H9 (cell line): ENCODE measurements around the gene CDK6. TPM values are rescaled to one million over a fixed set of nuclear protein-coding genes. Genes with fewer than 3 reads are reported as not detected.

ENCODE experiments used
- DNase-seq: peaks from one replicate; pipeline ENCODE4 v3.0.0-alpha.2; 2017
- H2AFZ ChIP-seq: one replicate; pipeline ENCODE4 v1.6.1; 2013; ENCODE audit warnings: mild to moderate bottlenecking, low read length, control low read depth, moderate library complexity
- H2AK5ac ChIP-seq: 2 replicates; pipeline ENCODE4 v1.6.1; 2013; ENCODE audit warnings: low read length, control low read depth, mixed read lengths; ENCODE audit not compliant: insufficient read length
- H2BK120ac ChIP-seq: one replicate; pipeline ENCODE4 v1.6.1; 2013; ENCODE audit warnings: low read depth, mild to moderate bottlenecking, low read length, control low read depth, inconsistent platforms; ENCODE audit not compliant: poor library complexity, severe bottlenecking
- H2BK12ac ChIP-seq: 2 replicates; pipeline ENCODE4 v1.6.1; 2013; ENCODE audit warnings: low read length, control low read depth, mixed read lengths, low read depth; ENCODE audit not compliant: insufficient read length
- H2BK15ac ChIP-seq: 2 replicates; pipeline ENCODE4 v1.6.1; 2013; ENCODE audit warnings: low read depth, low read length, control low read depth
- H2BK20ac ChIP-seq: one replicate; pipeline ENCODE4 v1.6.1; 2013; ENCODE audit warnings: low read depth, mild to moderate bottlenecking, low read length, control low read depth, inconsistent platforms; ENCODE audit not compliant: poor library complexity, severe bottlenecking
- H2BK5ac ChIP-seq: 2 replicates; pipeline ENCODE4 v1.6.1; 2013; ENCODE audit warnings: low read length, control low read depth, mixed read lengths; ENCODE audit not compliant: insufficient read length
- H3K14ac ChIP-seq: 2 replicates; pipeline ENCODE4 v1.6.1; 2013; ENCODE audit warnings: low read length, control low read depth; ENCODE audit not compliant: insufficient read depth
- H3K18ac ChIP-seq: 2 replicates; pipeline ENCODE4 v1.6.1; 2013; ENCODE audit warnings: low read depth, mild to moderate bottlenecking, mixed read lengths, low read length, control low read depth; ENCODE audit not compliant: insufficient read length
- H3K23ac ChIP-seq: 2 replicates; pipeline ENCODE4 v1.6.1; 2013; ENCODE audit warnings: low read length, control low read depth, mixed read lengths, low read depth; ENCODE audit not compliant: insufficient read length
- H3K23me2 ChIP-seq: 2 replicates; pipeline ENCODE4 v1.6.1; 2013; ENCODE audit warnings: low read depth, mild to moderate bottlenecking, mixed read lengths, low read length, control low read depth; ENCODE audit not compliant: insufficient read length, poor library complexity, severe bottlenecking
- H3K27ac ChIP-seq: 2 replicates; pipeline ENCODE4 v1.5.1; 2013; ENCODE audit warnings: low read length, control low read depth, mixed read lengths, low read depth; ENCODE audit not compliant: insufficient read length
- H3K27me3 ChIP-seq: 2 replicates; pipeline ENCODE4 v1.6.1; 2013; ENCODE audit warnings: low read length, control low read depth, inconsistent platforms; ENCODE audit not compliant: insufficient read depth
- H3K4ac ChIP-seq: 2 replicates; pipeline ENCODE4 v1.6.1; 2013; ENCODE audit warnings: low read depth, mild to moderate bottlenecking, control low read depth, inconsistent platforms, low read length, moderate library complexity
- H3K4me1 ChIP-seq: 2 replicates; pipeline ENCODE4 v1.6.1; 2013; ENCODE audit warnings: low read length, control low read depth, inconsistent platforms; ENCODE audit not compliant: insufficient read depth
- H3K4me2 ChIP-seq: 2 replicates; pipeline ENCODE4 v1.6.1; 2013; ENCODE audit warnings: low read length, control low read depth, mixed read lengths; ENCODE audit not compliant: insufficient read length, insufficient read depth
- H3K56ac ChIP-seq: 2 replicates; pipeline ENCODE4 v1.6.1; 2013; ENCODE audit warnings: low read depth, mild to moderate bottlenecking, mixed read lengths, low read length, control low read depth; ENCODE audit not compliant: insufficient read length
- H3K79me1 ChIP-seq: 2 replicates; pipeline ENCODE4 v1.6.1; 2013; ENCODE audit warnings: low read depth, mild to moderate bottlenecking, moderate library complexity, low read length, control low read depth, inconsistent platforms; ENCODE audit not compliant: insufficient read depth, poor library complexity, severe bottlenecking
- H3K79me2 ChIP-seq: 2 replicates; pipeline ENCODE4 v1.6.1; 2013; ENCODE audit warnings: low read length, control low read depth, inconsistent platforms; ENCODE audit not compliant: insufficient read depth
- H3K9ac ChIP-seq: 2 replicates; pipeline ENCODE4 v1.6.1; 2013; ENCODE audit warnings: low read length, control low read depth, mixed read lengths; ENCODE audit not compliant: insufficient read length; ENCODE audit errors: extremely low read depth
- H3K9me3 ChIP-seq: one replicate; pipeline ENCODE4 v1.6.1; 2013; ENCODE audit warnings: low read depth, low read length, inconsistent platforms; ENCODE audit not compliant: control insufficient read depth
- H3T11ph ChIP-seq: one replicate; pipeline ENCODE4 v1.6.1; 2013; ENCODE audit warnings: mild to moderate bottlenecking, low read length, control low read depth, inconsistent platforms
- H4K20me1 ChIP-seq: one replicate; pipeline ENCODE4 v1.6.1; 2013; ENCODE audit not compliant: control insufficient read depth, insufficient read length, insufficient read depth
- H4K5ac ChIP-seq: 2 replicates; pipeline ENCODE4 v1.6.1; 2013; ENCODE audit warnings: low read depth, mild to moderate bottlenecking, mixed read lengths, low read length, control low read depth; ENCODE audit not compliant: insufficient read length
- H4K8ac ChIP-seq: replicated peaks from 2 replicates; pipeline ENCODE4 v1.6.1; 2013; ENCODE audit warnings: low read length, control low read depth, mixed read lengths, low read depth; ENCODE audit not compliant: insufficient read length
- H4K91ac ChIP-seq: 2 replicates; pipeline ENCODE4 v1.6.1; 2013; ENCODE audit warnings: low read depth, mild to moderate bottlenecking, moderate library complexity, mixed read lengths, low read length, control low read depth; ENCODE audit not compliant: insufficient read length
- H3K27ac Mint-ChIP-seq, 3 experiments: 2 replicates in 2 of 3; 3 replicates in 1 of 3; pipeline ENCODE4 v1.8.0; 2020 to 2021; ENCODE audit warnings: mixed read lengths in 3 of 3, mild to moderate bottlenecking in 1 of 3, moderate library complexity in 1 of 3
- H3K27me3 Mint-ChIP-seq: 2 replicates; pipeline ENCODE4 v1.8.0; 2021; ENCODE audit warnings: low read depth, mild to moderate bottlenecking, moderate library complexity, mixed read lengths
- H3K36me3 Mint-ChIP-seq, 3 experiments: 2 replicates in 2 of 3; 3 replicates in 1 of 3; pipeline ENCODE4 v1.8.0; 2020 to 2021; ENCODE audit warnings: low read depth in 3 of 3, mixed read lengths in 3 of 3; ENCODE audit not compliant: insufficient read depth in 1 of 3
- H3K4me1 Mint-ChIP-seq, 2 experiments: 2 replicates each; pipeline ENCODE4 v1.8.0; 2020; ENCODE audit warnings: mixed read lengths in 2 of 2
- H3K4me3 Mint-ChIP-seq, 2 experiments: 2 replicates in 1 of 2; 3 replicates in 1 of 2; pipeline ENCODE4 v1.8.0; 2020 to 2021; ENCODE audit warnings: mild to moderate bottlenecking in 2 of 2, mixed read lengths in 2 of 2, moderate library complexity in 1 of 2
- H3K9me3 Mint-ChIP-seq, 2 experiments: 2 replicates in 1 of 2; 3 replicates in 1 of 2; pipeline ENCODE4 v1.8.0; 2020; ENCODE audit warnings: mild to moderate bottlenecking in 2 of 2, mixed read lengths in 2 of 2, moderate library complexity in 1 of 2
- CTCF ChIP-seq: fragments of 200-600 bp; sonication (generic); conservative IDR thresholded peaks from 3 replicates; pipeline ENCODE4 v1.8.0; 2021; ENCODE audit warnings: antibody characterized with exemption, mild to moderate bottlenecking
- total RNA-seq: library from RNA; stranded (reverse); gene quantifications from 2 replicates; pipeline ENCODE4 v1.2.1, GENCODE V29; 2021

Gene CDK6
- total RNA-seq, 1 experiment from 2014 or later = 30.0 TPM

GRCh38 chr7:92817398-92817797, 19.0 kb downstream of the CDK6 start:
- Histone ChIP-seq H3K4me1 (peaks cover 5% of the 10 kb centered on the region; the same call in 1 of the 2 replicates), H3T11ph (no peak overlapping the region), H2BK12ac (no peak overlapping the region), H3K23ac (no peak overlapping the region), H3K79me1 (no peaks in the 10 kb centered on the region), H3K4ac (no peak overlapping the region), H2BK15ac (no peak overlapping the region), H3K9ac (no peak overlapping the region), H3K23me2 (no peaks in the 10 kb centered on the region), H2BK20ac (no peak overlapping the region), H2AK5ac (no peak overlapping the region), H4K91ac (no peak overlapping the region), H3K14ac (no peak overlapping the region), H3K27me3 (no peaks in the 10 kb centered on the region), H3K56ac (no peak overlapping the region), H3K9me3 (no peaks in the 10 kb centered on the region), H4K5ac (no peak overlapping the region), H2AFZ (no peak overlapping the region), H3K4me2 (no peak overlapping the region), H2BK120ac (no peak overlapping the region), H3K27ac (no peak overlapping the region), H4K20me1 (no peaks in the 10 kb centered on the region), H4K8ac (no peak overlapping the region), H3K79me2 (no peaks in the 10 kb centered on the region; the same call in 1 of the 2 replicates), H3K18ac (no peak overlapping the region), H2BK5ac (no peak overlapping the region)
- no peak for DNase-seq
- H3K4me1 Mint-ChIP-seq = peaks cover 30 to 43% of the 10 kb centered on the region in 2 experiments
- H3K9me3 Mint-ChIP-seq = peaks cover 16 to 24% of the 10 kb centered on the region in 2 experiments; a peak in 4 of 5 replicates
- H3K27ac Mint-ChIP-seq = no peak overlapping the region
- H3K27me3 Mint-ChIP-seq = no peaks in the 10 kb centered on the region
- TF ChIP-seq CTCF = no peak
- H3K4me3 Mint-ChIP-seq = no peak overlapping the region
- peaks cover 10 to 34% (median 17%) of the 10 kb centered on the region in 3 experiments; a peak in 6 of 7 replicates for H3K36me3 Mint-ChIP-seq
